HFFc6 (cell line): ENCODE data around the gene MGAT1. TPM values are rescaled to one million over a fixed set of nuclear protein-coding genes. Genes with fewer than 3 reads are reported as not detected.
A peak's percentile ranks its signal among the peaks of the same experiment; 100 is the strongest.

ENCODE experiments used
- DNase-seq: peaks from one replicate; pipeline ENCODE4 v3.0.0-alpha.2; 2018
- H3K27ac Mint-ChIP-seq: 2 replicates; pipeline ENCODE4 v1.8.0; 2020; ENCODE audit warnings: mild to moderate bottlenecking, mixed read lengths
- H3K27me3 Mint-ChIP-seq: 2 replicates; pipeline ENCODE4 v1.8.0; 2021; ENCODE audit warnings: mild to moderate bottlenecking, moderate library complexity, mixed read lengths; ENCODE audit not compliant: insufficient read depth
- H3K36me3 Mint-ChIP-seq: 2 replicates; pipeline ENCODE4 v1.8.0; 2021; ENCODE audit warnings: low read depth, mixed read lengths
- H3K4me1 Mint-ChIP-seq: 2 replicates; pipeline ENCODE4 v1.8.0; 2020; ENCODE audit warnings: low read depth, mixed read lengths
- H3K4me3 Mint-ChIP-seq: 2 replicates; pipeline ENCODE4 v1.8.0; 2020; ENCODE audit warnings: mild to moderate bottlenecking, moderate library complexity, mixed read lengths
- H3K9me3 Mint-ChIP-seq: 2 replicates; pipeline ENCODE4 v1.8.0; 2020; ENCODE audit warnings: mild to moderate bottlenecking, mixed read lengths
- CTCF ChIP-seq: fragments of 200-600 bp; sonication (generic); IDR thresholded peaks from 2 replicates; pipeline ENCODE4 v1.5.0; 2021; ENCODE audit warnings: antibody characterized with exemption, mild to moderate bottlenecking
- total RNA-seq, 6 experiments: library from RNA; stranded (reverse); fragmentation: NEBNext Ultra II Directional; extraction: Animal tissue kit (Norgen Biotek cat#: 25700); gene quantifications; 2 replicates in 1 of 6; 3 replicates in 5 of 6; pipeline ENCODE4 v1.2.3, GENCODE V29; 2021

MGAT1 gene
- total RNA-seq, 6 experiments from 2014 or later: 188 to 220 (median 206) TPM

- no peak overlapping the region for H3K4me3 Mint-ChIP-seq
- H3K27me3 Mint-ChIP-seq: peaks cover 3% of the 10 kb centered on the region
- H3K9me3 Mint-ChIP-seq: peaks cover 18% of the 10 kb centered on the region
- H3K4me1 Mint-ChIP-seq: peaks cover 39% of the 10 kb centered on the region
- H3K27ac Mint-ChIP-seq: peak overlapping the region; percentile 52
- no peak for TF ChIP-seq CTCF
- peak; percentile 81 for DNase-seq
- peaks cover 26% of the 10 kb centered on the region for H3K36me3 Mint-ChIP-seq
These were observed 23.3 kb upstream of the MGAT1 start for GRCh38 chr5:180825768-180826525.

GRCh38 chr5:180824630-180825476 lies 22.2 kb upstream of the MGAT1 start:
- no peak overlapping the region for H3K27ac Mint-ChIP-seq
- no peak for DNase-seq
- peaks cover 9% of the 10 kb centered on the region for H3K9me3 Mint-ChIP-seq
- peaks cover 28% of the 10 kb centered on the region for H3K4me1 Mint-ChIP-seq
- TF ChIP-seq CTCF: no peak
- peaks cover 17% of the 10 kb centered on the region for H3K36me3 Mint-ChIP-seq
- H3K4me3 Mint-ChIP-seq: no peak overlapping the region
- no peaks in the 10 kb centered on the region for H3K27me3 Mint-ChIP-seq

GRCh38 chr5:180823940-180824629 lies 21.5 kb upstream of the MGAT1 start:
- no peak overlapping the region for H3K27ac Mint-ChIP-seq
- H3K4me1 Mint-ChIP-seq: peaks cover 27% of the 10 kb centered on the region
- H3K4me3 Mint-ChIP-seq: no peak overlapping the region

GRCh38 chr5:180823346-180823745 lies 20.7 kb upstream of the MGAT1 start:
- H3K27ac Mint-ChIP-seq: no peak overlapping the region
- no peaks in the 10 kb centered on the region for H3K9me3 Mint-ChIP-seq
- DNase-seq: no peak
- H3K27me3 Mint-ChIP-seq: no peaks in the 10 kb centered on the region
- H3K4me3 Mint-ChIP-seq: no peak overlapping the region
- H3K36me3 Mint-ChIP-seq: peaks cover 6% of the 10 kb centered on the region; the same call in 1 of the 2 replicates
- no peak for TF ChIP-seq CTCF
- peaks cover 28% of the 10 kb centered on the region for H3K4me1 Mint-ChIP-seq

More at GRCh38 chr5:180823940-180824629, 21.5 kb upstream of the MGAT1 start:
- no peaks in the 10 kb centered on the region for H3K27me3 Mint-ChIP-seq
- DNase-seq: no peak
- H3K36me3 Mint-ChIP-seq: peaks cover 9% of the 10 kb centered on the region
- H3K9me3 Mint-ChIP-seq: peaks cover 3% of the 10 kb centered on the region
- no peak for TF ChIP-seq CTCF

- Mint-ChIP-seq H3K27me3 (no peaks in the 10 kb centered on the region), H3K4me1 (peaks cover 44% of the 10 kb centered on the region)
- no peak for TF ChIP-seq CTCF
These were observed 18.9 kb upstream of the MGAT1 start for GRCh38 chr5:180821538-180821937.

More at GRCh38 chr5:180821538-180821937, 18.9 kb upstream of the MGAT1 start:
- no peak for DNase-seq
- Mint-ChIP-seq H3K9me3 (no peaks in the 10 kb centered on the region), H3K36me3 (no peaks in the 10 kb centered on the region), H3K27ac (no peak overlapping the region), H3K4me3 (no peak overlapping the region)
